ENCODE results near the gene GARS1.

GARS1 gene

GRCh38 chr7:30594540-30595435, at the start of gene GARS1:
GARS1 (plus strand) TSS chr7:30594878; CDS start chr7:30594922, 44 bp downstream.
- TF ChIP-seq REST (IDR thresholded peaks at IDR 0.05; ENCODE audit: low read depth) = no peak
- TF ChIP-seq TEAD4 (IDR thresholded peaks at IDR 0.05) = peak; percentile 37; the same call in 1 of the 2 replicates
- TF ChIP-seq EGR1 (IDR thresholded peaks at IDR 0.05) = peak; percentile 25; the same call in 1 of the 2 replicates
- TF ChIP-seq MAX (IDR thresholded peaks at IDR 0.05) = peak; percentile 97
- TF ChIP-seq TAF1 (IDR thresholded peaks at IDR 0.05; ENCODE audit: low read depth) = peak; percentile 97
- peak; percentile 61; the same call in 1 of the 2 replicates for TF ChIP-seq ZBTB7A (IDR thresholded peaks at IDR 0.05; ENCODE audit: low read depth)
- TF ChIP-seq CEBPB (IDR thresholded peaks at IDR 0.05) = peak; percentile 93
- no peak for TF ChIP-seq RAD21 (IDR thresholded peaks at IDR 0.05; ENCODE audit: low read depth)
- peak; percentile 84 for TF ChIP-seq USF1 (IDR thresholded peaks at IDR 0.05)
- peak; percentile 78 for TF ChIP-seq YY1 (IDR thresholded peaks at IDR 0.05; ENCODE audit: low read depth)
- peak; percentile 84 for TF ChIP-seq EP300 (IDR thresholded peaks at IDR 0.05; ENCODE audit: borderline replicate concordance)
- TF ChIP-seq FOXM1 (IDR thresholded peaks at IDR 0.05; ENCODE audit: borderline replicate concordance, low read depth) = no peak
- peak; percentile 94 for TF ChIP-seq CREB1 (IDR thresholded peaks at IDR 0.05; ENCODE audit: low read depth)
- peak; percentile 74 for TF ChIP-seq TCF12 (IDR thresholded peaks at IDR 0.05; ENCODE audit: low read depth)
- TF ChIP-seq NFIC (IDR thresholded peaks at IDR 0.05) = peak; percentile 23; the same call in 1 of the 2 replicates

GRCh38 chr7:30545791-30546555, 48.7 kb upstream of the GARS1 start:
- TF ChIP-seq RAD21 (IDR thresholded peaks at IDR 0.05; ENCODE audit: low read depth) (no peak), TEAD4 (IDR thresholded peaks at IDR 0.05) (no peak), TAF1 (IDR thresholded peaks at IDR 0.05; ENCODE audit: low read depth) (no peak), ZBTB7A (IDR thresholded peaks at IDR 0.05; ENCODE audit: low read depth) (no peak), EP300 (IDR thresholded peaks at IDR 0.05; ENCODE audit: borderline replicate concordance) (no peak)

GRCh38 chr7:30546596-30546995, 48.1 kb upstream of the GARS1 start:
- no peak for TF ChIP-seq YY1 (IDR thresholded peaks at IDR 0.05; ENCODE audit: low read depth)

GRCh38 chr7:30548845-30549244, 45.8 kb upstream of the GARS1 start:
- TF ChIP-seq TAF1 (IDR thresholded peaks at IDR 0.05; ENCODE audit: low read depth) = no peak
- peak; percentile 78 for TF ChIP-seq RAD21 (IDR thresholded peaks at IDR 0.05; ENCODE audit: low read depth)

GRCh38 chr7:30549931-30550493, 44.7 kb upstream of the GARS1 start:
- TF ChIP-seq USF1 (IDR thresholded peaks at IDR 0.05) (peak; percentile 46), TAF1 (IDR thresholded peaks at IDR 0.05; ENCODE audit: low read depth) (no peak)

- no peak for TF ChIP-seq TAF1 (IDR thresholded peaks at IDR 0.05; ENCODE audit: low read depth)
- no peak for TF ChIP-seq YY1 (IDR thresholded peaks at IDR 0.05; ENCODE audit: low read depth)
- no peak for TF ChIP-seq ZBTB7A (IDR thresholded peaks at IDR 0.05; ENCODE audit: low read depth)
- TF ChIP-seq NFIC (IDR thresholded peaks at IDR 0.05) = no peak
- TF ChIP-seq CREB1 (IDR thresholded peaks at IDR 0.05; ENCODE audit: low read depth) = no peak
- TF ChIP-seq EGR1 (IDR thresholded peaks at IDR 0.05) = no peak
- TF ChIP-seq USF1 (IDR thresholded peaks at IDR 0.05) = no peak
- no peak for TF ChIP-seq REST (IDR thresholded peaks at IDR 0.05; ENCODE audit: low read depth)
- TF ChIP-seq FOXM1 (IDR thresholded peaks at IDR 0.05; ENCODE audit: borderline replicate concordance, low read depth) = no peak
- TF ChIP-seq MAX (IDR thresholded peaks at IDR 0.05) = no peak
- TF ChIP-seq EP300 (IDR thresholded peaks at IDR 0.05; ENCODE audit: borderline replicate concordance) = no peak
- TF ChIP-seq RAD21 (IDR thresholded peaks at IDR 0.05; ENCODE audit: low read depth) = no peak
- no peak for TF ChIP-seq CEBPB (IDR thresholded peaks at IDR 0.05)
- TF ChIP-seq TCF12 (IDR thresholded peaks at IDR 0.05; ENCODE audit: low read depth) = no peak
- TF ChIP-seq TEAD4 (IDR thresholded peaks at IDR 0.05) = no peak
Observed at GRCh38 chr7:30552330-30552729, 42.3 kb upstream of the GARS1 start.
